Uterus (tissue), 4 donors: ENCODE measurements around the gene NT5C1A. TPM values are rescaled to one million over a fixed set of nuclear protein-coding genes. Genes with fewer than 3 reads are reported as not detected.

Experiments
- DNase-seq, 2 donors: peaks; one replicate each; pipeline ENCODE4 v3.0.0-alpha.2; 2019 to 2020
- H3K27ac ChIP-seq, 2 donors: fragments of 200-600 bp; sonication (generic); 1 replicate in 1 of 2; 2 replicates in 1 of 2; pipeline ENCODE4 v1.5.1; 2016 to 2018
- H3K27me3 ChIP-seq, 2 donors: fragments of 200-600 bp; sonication (generic); one replicate each; pipeline ENCODE4 v1.5.1; 2018 to 2019; ENCODE audit warnings: control low read depth in 1 of 2
- H3K36me3 ChIP-seq, 2 donors: fragments of 200-600 bp; sonication (generic); one replicate each; pipeline ENCODE4 v1.5.1; 2019; ENCODE audit warnings: control low read depth in 1 of 2
- H3K4me1 ChIP-seq, 2 donors: fragments of 200-600 bp; sonication (generic); one replicate each; pipeline ENCODE4 v1.5.1; 2018 to 2019; ENCODE audit warnings: control low read depth in 1 of 2
- H3K4me3 ChIP-seq, 2 donors: fragments of 200-600 bp; sonication (generic); 1 replicate in 1 of 2; 2 replicates in 1 of 2; pipeline ENCODE4 v1.5.1; 2018 to 2019; ENCODE audit warnings: mild to moderate bottlenecking in 1 of 2
- H3K9me3 ChIP-seq, 2 donors: fragments of 200-600 bp; sonication (generic); one replicate each; pipeline ENCODE4 v1.5.1; 2019; ENCODE audit warnings: control low read depth in 1 of 2
- POLR2A ChIP-seq, 2 donors: fragments of 450-650 bp; IDR thresholded peaks; one replicate each; pipeline ENCODE4 v1.6.1; 2016; ENCODE audit warnings: antibody characterized with exemption in 2 of 2, mild to moderate bottlenecking in 1 of 2, moderate library complexity in 1 of 2
- intact Hi-C: fragments of 100-400 bp; cut with DNase I; formaldehyde crosslinking; loops from one replicate; pipeline ENCODE4 v1.15.1; 2023; ENCODE audit warnings: low total_unique reads
- total RNA-seq, 4 donors: library from RNA; depleted of rRNA in 3 of 4; stranded (reverse); fragments of >200 nt in 3 of 4; gene quantifications; one replicate each; pipeline versions ENCODE4 v1.1.0 to v1.2.4, GENCODE V29; 2014 to 2023
- TF ChIP-seq, protein P1 (sequence below), 4 experiments: fragments of 200-600 bp in 2 of 4; fragments of 450-650 bp in 2 of 4; sonication (generic) in 2 of 4; IDR thresholded peaks; one replicate each; pipeline ENCODE4 v1.5.1; 2016 to 2019; ENCODE audit warnings: antibody characterized with exemption in 4 of 4, mild to moderate bottlenecking in 2 of 4, moderate library complexity in 1 of 4
- donor health status: DM: yes; HTN: yes; CAD: no.

The NT5C1A gene
- total RNA-seq, 4 donors from 2014 or later = 1.1 to 1.8 TPM; not detected in 2

DNA sequence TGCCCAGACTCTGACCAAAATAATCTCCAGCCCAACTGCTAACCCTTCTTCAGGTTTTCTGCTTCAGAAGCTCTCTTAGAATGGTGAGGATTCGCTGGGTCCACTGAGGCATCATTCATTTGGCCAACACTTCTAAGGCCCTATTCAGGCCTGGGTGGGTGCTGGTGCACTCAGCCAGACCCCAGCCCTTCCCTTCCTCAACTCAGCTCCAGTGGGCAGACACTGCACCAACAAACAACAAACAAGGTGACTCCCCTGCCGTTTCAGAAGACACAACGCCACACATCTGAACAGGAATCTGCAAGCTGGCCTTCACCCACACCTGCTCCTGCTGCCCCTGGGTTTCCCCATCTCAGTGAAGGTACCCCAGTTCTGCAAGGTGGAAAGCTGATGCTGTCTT, 38.5 kb downstream of the NT5C1A start:
- Histone ChIP-seq H3K36me3 (no peaks in the 10 kb centered on the region), H3K4me3 (peak overlapping the region in 1 of 2 donors; percentile 29), H3K4me1 (peaks cover 4% of the 10 kb centered on the region in 2 donors), H3K9me3 (no peaks in the 10 kb centered on the region), H3K27ac (peak overlapping the region; percentile 56 to 87), H3K27me3 (no peaks in the 10 kb centered on the region)
- TF ChIP-seq, protein P1, sequence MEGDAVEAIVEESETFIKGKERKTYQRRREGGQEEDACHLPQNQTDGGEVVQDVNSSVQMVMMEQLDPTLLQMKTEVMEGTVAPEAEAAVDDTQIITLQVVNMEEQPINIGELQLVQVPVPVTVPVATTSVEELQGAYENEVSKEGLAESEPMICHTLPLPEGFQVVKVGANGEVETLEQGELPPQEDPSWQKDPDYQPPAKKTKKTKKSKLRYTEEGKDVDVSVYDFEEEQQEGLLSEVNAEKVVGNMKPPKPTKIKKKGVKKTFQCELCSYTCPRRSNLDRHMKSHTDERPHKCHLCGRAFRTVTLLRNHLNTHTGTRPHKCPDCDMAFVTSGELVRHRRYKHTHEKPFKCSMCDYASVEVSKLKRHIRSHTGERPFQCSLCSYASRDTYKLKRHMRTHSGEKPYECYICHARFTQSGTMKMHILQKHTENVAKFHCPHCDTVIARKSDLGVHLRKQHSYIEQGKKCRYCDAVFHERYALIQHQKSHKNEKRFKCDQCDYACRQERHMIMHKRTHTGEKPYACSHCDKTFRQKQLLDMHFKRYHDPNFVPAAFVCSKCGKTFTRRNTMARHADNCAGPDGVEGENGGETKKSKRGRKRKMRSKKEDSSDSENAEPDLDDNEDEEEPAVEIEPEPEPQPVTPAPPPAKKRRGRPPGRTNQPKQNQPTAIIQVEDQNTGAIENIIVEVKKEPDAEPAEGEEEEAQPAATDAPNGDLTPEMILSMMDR (IDR thresholded peaks at IDR 0.05) = no peak
- no peak for TF ChIP-seq POLR2A (IDR thresholded peaks at IDR 0.05)
- intact Hi-C loops = no loop called here
- no peak for DNase-seq

DNA sequence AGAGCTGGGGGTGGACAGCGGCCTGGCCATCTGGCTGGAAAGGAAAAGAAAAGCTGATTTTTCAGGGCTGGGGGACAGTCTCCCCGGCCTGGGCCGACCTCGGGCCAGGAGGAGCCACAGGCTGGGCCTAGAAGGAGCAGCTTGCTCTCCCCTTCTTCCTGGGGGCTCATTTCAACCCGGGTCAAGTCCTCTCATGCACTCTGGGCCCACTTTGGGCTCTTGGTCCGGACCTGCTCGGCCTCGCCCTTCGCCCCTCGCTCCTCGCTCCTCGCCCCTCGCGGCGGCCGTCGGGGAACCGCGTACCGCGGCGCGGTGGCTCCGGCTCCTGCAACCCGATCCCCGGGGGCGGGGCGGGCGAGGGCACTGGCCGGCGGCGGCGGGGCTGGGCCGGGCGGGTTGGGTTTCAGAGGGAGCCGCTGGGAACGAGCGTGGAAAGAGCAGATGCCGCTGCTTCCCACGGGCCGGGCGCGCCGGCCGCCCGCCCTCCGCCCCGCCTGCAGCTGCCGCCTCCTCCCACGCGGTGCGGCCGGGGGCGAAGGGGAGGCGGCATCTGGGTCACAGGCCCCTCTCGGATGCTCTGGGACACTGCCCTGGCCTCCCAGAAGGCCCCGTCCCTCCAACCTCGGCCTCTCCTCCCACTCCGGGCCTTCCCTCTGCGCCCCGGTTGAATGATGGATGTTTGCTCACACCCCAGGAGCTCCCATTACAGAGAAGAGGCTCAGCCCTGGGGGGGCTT, 39.1 kb downstream of the NT5C1A start:
- TF ChIP-seq, protein P1 (IDR thresholded peaks at IDR 0.05) = no peak
- TF ChIP-seq POLR2A (IDR thresholded peaks at IDR 0.05) = peak; percentile 20 to 43
- peaks cover 4% of the 10 kb centered on the region in 2 donors for H3K4me1 ChIP-seq
- H3K27ac ChIP-seq = peak overlapping the region; percentile 56 to 87
- DNase-seq = peak; percentile 75 to 85
- peak overlapping the region; percentile 10 to 29 for H3K4me3 ChIP-seq
- H3K9me3 ChIP-seq = no peaks in the 10 kb centered on the region
- no peaks in the 10 kb centered on the region for H3K36me3 ChIP-seq
- H3K27me3 ChIP-seq = no peaks in the 10 kb centered on the region
- intact Hi-C loops = no loop called here

DNA sequence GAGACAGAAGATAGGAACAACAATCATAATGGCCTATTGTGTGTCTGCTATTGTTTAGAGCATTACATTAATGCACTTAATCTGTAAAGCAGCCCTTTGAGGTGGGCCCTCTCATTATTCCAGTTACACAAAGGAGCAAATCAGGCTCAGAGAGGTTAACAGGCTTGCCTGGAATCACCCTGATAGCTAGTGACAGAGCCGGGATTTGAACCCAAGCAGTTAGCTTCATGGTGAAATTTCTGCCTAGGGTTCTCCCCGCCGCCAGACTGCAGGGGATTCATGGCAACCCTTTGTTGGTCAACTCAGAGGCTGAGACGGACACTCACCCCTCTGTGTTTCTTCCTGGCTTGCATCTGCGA, 39.6 kb downstream of the NT5C1A start:
- Histone ChIP-seq H3K27ac (peak overlapping the region; percentile 56 to 87), H3K4me3 (peak overlapping the region in 1 of 2 donors; percentile 29), H3K4me1 (peaks cover 4% of the 10 kb centered on the region in 2 donors), H3K27me3 (no peaks in the 10 kb centered on the region), H3K9me3 (no peaks in the 10 kb centered on the region), H3K36me3 (no peaks in the 10 kb centered on the region)
- TF ChIP-seq POLR2A (IDR thresholded peaks at IDR 0.05) = no peak
- TF ChIP-seq, protein P1 (IDR thresholded peaks at IDR 0.05) = no peak
- intact Hi-C loops = no loop called here
- no peak for DNase-seq

DNA sequence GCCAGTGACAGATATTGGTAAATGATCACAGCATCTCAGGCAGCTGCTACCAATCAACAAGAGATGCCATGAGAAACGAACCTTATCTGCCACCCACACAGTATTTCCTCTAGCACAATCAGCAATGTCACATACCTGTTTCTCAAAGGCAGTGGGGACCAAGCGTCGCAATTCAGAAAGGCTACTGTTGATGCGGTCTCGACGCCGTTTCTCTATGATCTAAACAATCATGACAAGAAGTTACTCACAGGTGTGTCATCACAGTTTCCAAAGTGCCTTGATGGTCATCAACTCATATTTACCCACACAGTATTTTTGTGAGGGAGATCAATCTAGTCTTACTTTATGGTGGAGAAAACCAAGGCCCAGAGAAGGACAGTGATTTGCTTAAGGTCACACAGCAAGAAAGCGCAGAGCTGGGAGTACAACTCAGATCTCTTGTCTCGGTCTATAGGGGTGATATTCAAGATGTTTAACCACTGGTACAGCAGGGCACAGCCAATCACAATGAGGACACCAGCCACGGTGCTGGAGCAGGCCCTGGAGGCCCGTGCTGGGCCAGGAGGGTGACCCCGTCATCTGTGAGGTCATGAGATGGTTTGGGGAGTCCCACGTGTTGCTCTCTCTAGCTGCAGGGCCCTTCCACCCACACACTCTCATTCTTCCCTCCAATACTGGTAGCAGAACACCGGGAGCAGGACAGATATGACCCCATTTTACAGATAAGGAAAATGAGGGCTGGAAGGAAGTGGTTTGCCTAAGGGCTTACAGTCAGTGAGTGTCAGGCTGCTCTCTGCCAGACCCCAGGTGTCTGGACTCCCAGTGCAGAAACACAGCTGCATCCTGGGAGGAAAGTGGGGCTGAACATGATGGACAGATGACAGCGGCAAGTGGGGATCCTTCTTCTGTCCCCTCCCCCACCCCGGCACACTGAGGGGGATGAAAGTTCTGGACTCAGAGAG, 40.3 kb downstream of the NT5C1A start:
- Histone ChIP-seq H3K4me1 (peaks cover 4 to 6% of the 10 kb centered on the region in 2 donors), H3K9me3 (no peaks in the 10 kb centered on the region), H3K27me3 (no peaks in the 10 kb centered on the region), H3K27ac (peak overlapping the region; percentile 56 to 87), H3K4me3 (no peak overlapping the region), H3K36me3 (no peaks in the 10 kb centered on the region)
- no peak for DNase-seq
- no peak for TF ChIP-seq POLR2A (IDR thresholded peaks at IDR 0.05)
- intact Hi-C loops = no loop called here

DNA sequence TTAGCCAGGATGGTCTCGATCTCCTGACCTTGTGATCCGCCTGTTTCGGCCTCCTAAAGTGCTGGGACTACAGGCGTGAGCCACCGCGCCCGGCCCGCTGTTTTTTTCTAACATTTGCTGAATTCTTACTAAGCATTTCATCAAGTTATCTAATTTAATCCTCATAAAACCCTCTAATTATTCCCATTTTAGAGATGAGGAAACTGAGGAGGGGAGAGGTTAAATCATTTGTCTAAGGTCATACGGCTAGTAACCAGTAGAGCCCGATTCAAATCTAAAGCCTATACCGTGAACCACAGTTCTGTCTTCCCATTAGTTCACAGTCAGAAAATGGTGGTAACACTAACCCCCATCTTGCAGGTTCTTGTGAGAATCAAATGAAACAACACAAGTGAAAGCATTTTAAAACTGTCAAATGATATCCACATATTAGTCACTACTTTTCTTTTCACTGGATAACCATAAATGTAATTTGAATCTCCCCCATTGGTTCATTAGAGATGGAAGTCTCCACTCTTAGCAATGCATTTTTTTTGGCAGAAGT, 43.0 kb downstream of the NT5C1A start:
- Histone ChIP-seq H3K9me3 (no peaks in the 10 kb centered on the region), H3K4me3 (no peak overlapping the region), H3K4me1 (peaks cover 19 to 21% of the 10 kb centered on the region in 2 donors), H3K36me3 (no peaks in the 10 kb centered on the region), H3K27ac (no peak overlapping the region), H3K27me3 (no peaks in the 10 kb centered on the region)
- TF ChIP-seq, protein P1 (IDR thresholded peaks at IDR 0.05) = no peak
- TF ChIP-seq POLR2A (IDR thresholded peaks at IDR 0.05) = no peak
- no peak for DNase-seq
- intact Hi-C loops = no loop called here
